Heart left ventricle (tissue), 13 donors: ENCODE results near the gene SAP30BP.

Experiments
- CTCF ChIP-seq, 12 donors: fragments of 200-600 bp; sonication (generic) in 4 of 12; IDR thresholded peaks; one replicate each; pipeline versions ENCODE4 v1.5.0 to v1.8.0; 2018 to 2022; ENCODE audit warnings: antibody characterized with exemption in 12 of 12, mild to moderate bottlenecking in 5 of 12
- POLR2A ChIP-seq, 2 donors: fragments of 450-650 bp; IDR thresholded peaks; one replicate each; pipeline ENCODE4 v1.6.1; 2017; ENCODE audit warnings: antibody characterized with exemption in 2 of 2, mild to moderate bottlenecking in 2 of 2, moderate library complexity in 2 of 2
- donor health status: ischemic (EF 13 %, LVEDD 7.1; RV severe dilation, severe dysfunction).
- donor health status: DM: no; HTN: yes; CAD: no.
- donor health status: DM: no; HTN: no; CAD: no.
- donor health status: ischemic (EF 25% LVEDD 6.9; RV normal size, moderate dysfunction).
- donor health status: ischemic (EF 25% LVEDD 5.7; RV mildly dilated, moderate dysfunction).
- donor health status: ischemic (EF 35%, LVEDD 5.7; RV mildly dilated, moderate dysfunction).
- donor health status: nonischemic (EF 11% LVEDD 7.7; RV severe dilation, severe dysfunction).
- donor health status: DM: yes; HTN: yes; CAD: no.
- donor health status: PGD.
- donor health status: ischemic (EF 29% LVEDD 5.4; RV normal size, mild dysfunction).
- donor health status: nonischemic (EF 23%, LVEDD 6.1; RV moderate dilation, normal function).

- no peak for TF ChIP-seq CTCF (IDR thresholded peaks at IDR 0.05)
- TF ChIP-seq POLR2A (IDR thresholded peaks at IDR 0.05): no peak
Measured at GRCh38 chr17:75695830-75696271, 28.7 kb downstream of the SAP30BP start.
